GM12878 (cell line): Measurements from ENCODE around the gene NUP107. TPM values are rescaled to one million over a fixed set of nuclear protein-coding genes. Genes with fewer than 3 reads are reported as not detected.

Experiments
- ATAC-seq: fragments of 200-7000 bp; cut with Tn5 transposase; 3 replicates; pipeline ENCODE4 v1.9.1; 2020; ENCODE audit warnings: mild to moderate bottlenecking, moderate library complexity
- BruUV-seq: library from RNA; stranded (reverse); fragments of 400-500 nt; replicated peaks from 2 replicates; lab custom pipeline; 2021; lab: Mats Ljungman, UMichigan
- CTCF ChIA-PET: fragments of 300-600 bp; sonication (Branson Sonifier 250); formaldehyde crosslinking; extraction: SDS; loops from one replicate; lab custom pipeline; 2021; ENCODE audit warnings: inconsistent platforms; lab: Yijun Ruan, JAX
- POLR2A ChIA-PET: fragments of 350-600 bp; formaldehyde crosslinking; extraction: SDS; loops from one replicate; lab custom pipeline; 2021; ENCODE audit warnings: inconsistent platforms; lab: Charles Lee
- RAD21 ChIA-PET: fragments of 300-600 bp; sonication (Branson Sonifier 250); formaldehyde crosslinking; loops from one replicate; lab custom pipeline; 2023; ENCODE audit warnings: antibody characterized with exemption; ENCODE audit not compliant: unreplicated experiment; lab: Charles Lee
- SMC1A ChIA-PET: fragments of 300-600 bp; sonication (Branson Sonifier 250); formaldehyde crosslinking; loops from one replicate; lab custom pipeline; 2023; ENCODE audit not compliant: unreplicated experiment, uncharacterized antibody; lab: Charles Lee
- DNase-seq: peaks from one replicate; pipeline ENCODE4 v3.0.0-alpha.2; 2011; ENCODE audit warnings: low read depth, low spot score
- FAIRE-seq: peaks from 3 replicates; lab custom pipeline; 2011; peaks lifted over from hg19 to GRCh38; lab: Jason Lieb, UNC
- H2AFZ ChIP-seq: 2 replicates; pipeline ENCODE4 v1.6.0; 2011; ENCODE audit warnings: low read depth, low read length, control low read depth; ENCODE audit not compliant: control insufficient read depth
- H3K27ac ChIP-seq: 2 replicates; pipeline ENCODE4 v1.5.1; 2011; ENCODE audit warnings: control low read depth; ENCODE audit not compliant: control insufficient read depth, insufficient read depth
- H3K27me3 ChIP-seq, 2 experiments: replicated peaks in 1 of 2; 2 replicates each; pipeline versions ENCODE4 v1.6.0 to v1.6.1; 2011; ENCODE audit warnings: low read length in 1 of 2; ENCODE audit not compliant: control insufficient read depth in 2 of 2, insufficient read depth in 2 of 2
- H3K36me3 ChIP-seq, 2 experiments: 2 replicates each; pipeline ENCODE4 v1.5.1; 2011; ENCODE audit warnings: low read length in 1 of 2; ENCODE audit not compliant: control insufficient read depth in 2 of 2, insufficient read depth in 2 of 2
- H3K4me1 ChIP-seq: 2 replicates; pipeline ENCODE4 v1.6.1; 2011; ENCODE audit warnings: mild to moderate bottlenecking, low read length, moderate library complexity, mixed read lengths; ENCODE audit not compliant: control insufficient read depth, insufficient read depth
- H3K4me2 ChIP-seq: 2 replicates; pipeline ENCODE4 v1.6.0; 2011; ENCODE audit warnings: control low read depth; ENCODE audit not compliant: control insufficient read depth, insufficient read depth
- H3K4me3 ChIP-seq: fragments of 200-600 bp; sonication (generic); 2 replicates; pipeline ENCODE4 v1.5.1; 2016
- H3K79me2 ChIP-seq: 2 replicates; pipeline ENCODE4 v1.6.0; 2011; ENCODE audit warnings: low read length; ENCODE audit not compliant: control insufficient read depth, insufficient read depth
- H3K9ac ChIP-seq: 2 replicates; pipeline ENCODE4 v1.8.0; 2011; ENCODE audit warnings: low read length, control low read depth, mixed read lengths; ENCODE audit not compliant: control insufficient read depth, insufficient read depth
- H3K9me3 ChIP-seq: replicated peaks from 3 replicates; pipeline ENCODE4 v1.5.1; 2011; ENCODE audit warnings: mild to moderate bottlenecking, low read length; ENCODE audit not compliant: control insufficient read depth, insufficient read depth
- H4K20me1 ChIP-seq: 2 replicates; pipeline ENCODE4 v1.6.0; 2011; ENCODE audit not compliant: control insufficient read depth, insufficient read depth
- BCL3 ChIP-seq: IDR thresholded peaks from 2 replicates; pipeline ENCODE4 v1.6.1; 2011; ENCODE audit warnings: borderline replicate concordance, low read depth, mild to moderate bottlenecking, moderate library complexity, low read length; ENCODE audit not compliant: insufficient read depth, poor library complexity, severe bottlenecking
- IKZF2 ChIP-seq, 2 experiments: fragments of 450-650 bp; IDR thresholded peaks; 2 replicates each; pipeline ENCODE4 v1.6.1; 2017; ENCODE audit warnings: mild to moderate bottlenecking in 2 of 2, moderate library complexity in 2 of 2
- MEF2B ChIP-seq: fragments of 450-650 bp; IDR thresholded peaks from 2 replicates; pipeline ENCODE4 v1.6.1; 2018; ENCODE audit warnings: mild to moderate bottlenecking, moderate library complexity; ENCODE audit not compliant: partially characterized antibody, poor library complexity, severe bottlenecking
- MTA2 ChIP-seq: fragments of 450-650 bp; IDR thresholded peaks from 2 replicates; pipeline ENCODE4 v1.6.1; 2016; ENCODE audit warnings: low read depth, mild to moderate bottlenecking, moderate library complexity
- PAX8 ChIP-seq: fragments of 450-650 bp; IDR thresholded peaks from 2 replicates; pipeline ENCODE4 v1.6.1; 2017; ENCODE audit warnings: mild to moderate bottlenecking, moderate library complexity
- STAT1 ChIP-seq: fragments of 450-650 bp; conservative IDR thresholded peaks from 2 replicates; pipeline ENCODE4 v1.6.1; 2014; ENCODE audit warnings: antibody characterized with exemption, mild to moderate bottlenecking
- STAT3 ChIP-seq: IDR thresholded peaks from 2 replicates; pipeline ENCODE4 v1.6.1; 2011; ENCODE audit warnings: low read depth, low read length, improper control_type of control experiment
- SUPT20H ChIP-seq: IDR thresholded peaks from 2 replicates; pipeline ENCODE4 v1.6.1; 2011; ENCODE audit warnings: low read depth, mild to moderate bottlenecking, low read length, moderate library complexity, borderline replicate concordance; ENCODE audit not compliant: control insufficient read depth
- USF1 ChIP-seq: IDR thresholded peaks from 2 replicates; pipeline ENCODE4 v1.6.1; 2011; ENCODE audit warnings: borderline replicate concordance, low read depth, mild to moderate bottlenecking, moderate library complexity, mixed read lengths, low read length; ENCODE audit not compliant: insufficient read depth; ENCODE audit errors: extremely low read length
- YY1 ChIP-seq: IDR thresholded peaks from 2 replicates; pipeline ENCODE4 v1.6.1; 2011; ENCODE audit warnings: low read depth, mild to moderate bottlenecking, low read length
- ZBTB33 ChIP-seq: fragments of 450-650 bp; IDR thresholded peaks from 2 replicates; pipeline ENCODE4 v1.6.1; 2017; ENCODE audit warnings: mild to moderate bottlenecking
- WGBS: methylation state at CpG from one replicate; pipeline ENCODE4 v1.1.6; 2016; ENCODE audit warnings: low lambda C conversion rate; ENCODE audit not compliant: insufficient replicate concordance, insufficient coverage; ENCODE audit errors: missing lambda C conversion rate; 5-methylcytosine and 5-hydroxymethylcytosine counted together
- in situ Hi-C: fragments of 300-500 bp; cut with MboI; formaldehyde crosslinking; loops from 9 replicates; pipeline ENCODE4 v1.14.3; 2018; ENCODE audit warnings: mixed read lengths
- intact Hi-C: fragments of 100-400 bp; cut with micrococcal nuclease; formaldehyde crosslinking; loops from one replicate; pipeline ENCODE4 v1.14.2; 2022; ENCODE audit not compliant: unreplicated experiment
- polyA plus RNA-seq, 11 experiments: library from polyadenylated mRNA; depleted of rRNA in 4 of 11; unstranded in 6 of 11; stranded (reverse) in 5 of 11; fragments of >200 nt; fragmentation: Nextera tagmentation in 4 of 11; fragmentation: Illumina TruSeq in 1 of 11; extraction: Ambion mirVana in 4 of 11; extraction: Trizol in 1 of 11; gene quantifications; 1 replicate in 1 of 11; 2 replicates in 10 of 11; pipeline versions ENCODE4 v1.2.1 to v1.2.3, GENCODE V29; 2011 to 2016; ENCODE audit warnings: inconsistent platforms in 2 of 11, missing spikeins in 2 of 11, low read depth in 1 of 11
- total RNA-seq, 4 experiments: library from RNA; depleted of rRNA in 3 of 4; stranded (reverse); fragments of >200 nt in 3 of 4; fragmentation: Illumina TruSeq in 1 of 4; extraction: Trizol in 1 of 4; gene quantifications; 2 replicates each; pipeline versions ENCODE4 v1.2.1 to v1.2.3, GENCODE V29; 2013 to 2021

Gene NUP107
- total and polyA plus RNA-seq, 10 of the 15 experiments (the other 5 are each of a cell fraction or from before 2014, with no cell fraction given): 73.4 to 132 (median 92.4) TPM

- Histone ChIP-seq H2AFZ (no peak overlapping the region), H3K4me3 (no peak overlapping the region), H3K4me1 (no peaks in the 10 kb centered on the region), H3K27me3 (no peaks in the 10 kb centered on the region), H3K27ac (no peak overlapping the region), H3K9me3 (no peaks in the 10 kb centered on the region), H3K36me3 (peaks cover 1 to 21% of the 10 kb centered on the region in 2 experiments), H3K79me2 (no peaks in the 10 kb centered on the region), H3K9ac (no peak overlapping the region), H3K4me2 (no peak overlapping the region), H4K20me1 (no peaks in the 10 kb centered on the region)
- RAD21 ChIA-PET: interaction anchor here (0.5 kb wide), 1 partner anchor 259 kb away, joined by 4 read pairs; no protein-coding TSS in a partner anchor
- in situ Hi-C loops (no loop called here), intact Hi-C loops (no loop called here)
- WGBS: 95% methylated on average over 1 of the region's 1 CpG
- CTCF ChIA-PET: no interaction called here
- 0 out of 2 replicates have a peak, but pooled peaks have one; percentile 12 for TF ChIP-seq MTA2
- no peak for TF ChIP-seq MEF2B
- BruUV-seq: no TSS peak
- ATAC-seq (no peak), FAIRE-seq (no peak), DNase-seq (no peak)
- POLR2A ChIA-PET: interaction anchor here (0.6 kb wide), 1 partner anchor 373 kb away, joined by 3 read pairs; no protein-coding TSS in a partner anchor
- SMC1A ChIA-PET: interaction anchor here (0.8 to 1.0 kb wide), 2 partner anchors 16 to 341 kb away, joined by 3 to 4 read pairs; no protein-coding TSS in a partner anchor
Measured at GRCh38 chr12:68699486-68699885, 12.7 kb downstream of the NUP107 start.

GRCh38 chr12:68727776-68728175, 41.0 kb downstream of the NUP107 start:
- ChIA-PET CTCF (no interaction called here), SMC1A (interaction anchor here (0.7 kb wide), 1 partner anchor 38 kb away, joined by 3 read pairs; no protein-coding TSS in a partner anchor), RAD21 (no interaction called here), POLR2A (no interaction called here)
- H2AFZ ChIP-seq: no peak overlapping the region
- no peak for DNase-seq
- no peaks in the 10 kb centered on the region for H3K27me3 ChIP-seq
- H3K79me2 ChIP-seq: no peaks in the 10 kb centered on the region
- H4K20me1 ChIP-seq: no peaks in the 10 kb centered on the region
- in situ Hi-C loops (no loop called here), intact Hi-C loops (no loop called here)
- 98% methylated on average over 7 of the region's 7 CpGs for WGBS
- no TSS peak for BruUV-seq
- H3K9ac ChIP-seq: no peak overlapping the region
- no peak for ATAC-seq
- H3K4me2 ChIP-seq: no peak overlapping the region
- no peak overlapping the region for H3K27ac ChIP-seq
- no peaks in the 10 kb centered on the region for H3K4me1 ChIP-seq
- no peak overlapping the region for H3K4me3 ChIP-seq
- H3K36me3 ChIP-seq: peaks cover 1 to 6% of the 10 kb centered on the region in 2 experiments; a peak in 3 of 4 replicates
- FAIRE-seq: no peak
- H3K9me3 ChIP-seq: no peaks in the 10 kb centered on the region
- no peak for TF ChIP-seq SUPT20H
- no peak for TF ChIP-seq USF1
- TF ChIP-seq STAT3: no peak
- no peak for TF ChIP-seq STAT1
- no peak for TF ChIP-seq BCL3
- no peak for TF ChIP-seq IKZF2 (IDR thresholded peaks at IDR 0.05)
- no peak for TF ChIP-seq PAX8
- TF ChIP-seq ZBTB33: no peak
- TF ChIP-seq YY1: no peak
